ENCODE measurements around the gene ACTR5.
A peak's percentile ranks its signal among the peaks of the same experiment; 100 is the strongest.

Gene ACTR5

GRCh38 chr20:38728911-38729642, 19.2 kb upstream of the ACTR5 start:
- peak; percentile 69 for DNase-seq (ENCODE audit: low spot score)

DNA sequence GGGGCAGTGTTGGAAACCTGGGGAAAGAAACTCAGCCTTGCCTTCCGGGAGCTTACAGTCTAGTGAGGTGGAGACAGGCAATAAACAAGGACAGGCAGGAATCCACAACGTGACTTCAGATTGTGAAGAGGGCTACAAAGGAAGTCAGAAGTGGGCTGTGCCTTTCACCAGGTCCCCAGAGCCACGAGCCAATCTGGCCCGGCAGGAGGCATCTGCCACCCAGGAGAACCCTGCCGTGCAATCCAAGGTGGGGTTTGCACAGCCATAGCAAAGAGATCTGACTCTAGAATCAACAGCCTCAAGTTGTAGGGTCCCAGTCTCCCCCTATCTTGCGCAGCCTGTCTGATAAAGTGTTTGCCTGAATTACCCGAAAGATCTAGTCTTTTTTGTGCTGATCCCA, 18.5 kb upstream of the ACTR5 start:
- no peak for DNase-seq (ENCODE audit: low spot score)

- no peak for DNase-seq (ENCODE audit: low spot score)
Observed at GRCh38 chr20:38730167-38730988, 17.9 kb upstream of the ACTR5 start.

- peak; percentile 89 for DNase-seq (ENCODE audit: low spot score)
Observed at GRCh38 chr20:38730989-38731737, 17.1 kb upstream of the ACTR5 start.

GRCh38 chr20:38731738-38732113, 16.5 kb upstream of the ACTR5 start:
- no peak for DNase-seq (ENCODE audit: low spot score)

- DNase-seq (ENCODE audit: low spot score) = no peak
Observed at GRCh38 chr20:38732981-38733380, 15.3 kb upstream of the ACTR5 start.

DNA sequence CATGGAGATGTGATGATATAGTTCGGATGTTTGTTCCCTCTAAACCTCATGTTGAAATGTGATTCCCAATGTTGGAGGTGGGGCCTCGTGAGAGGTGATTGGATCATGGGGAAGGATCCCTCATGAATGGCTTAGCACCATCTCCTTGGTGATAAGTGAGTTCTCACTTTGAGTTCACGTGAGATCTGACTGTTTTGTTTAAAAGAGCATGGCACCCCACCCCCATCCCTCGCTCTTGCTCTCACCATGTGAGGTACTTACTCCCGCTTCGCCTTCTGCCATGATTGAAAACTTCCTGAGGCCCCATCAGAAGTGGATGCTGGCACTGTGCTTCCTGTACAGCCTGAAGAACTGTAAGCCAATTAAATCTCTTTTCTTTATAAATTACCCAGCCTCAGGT, 13.1 kb upstream of the ACTR5 start:
- DNase-seq (ENCODE audit: low spot score) = no peak

GRCh38 chr20:38737887-38738286, 10.4 kb upstream of the ACTR5 start:
- no peak for DNase-seq (ENCODE audit: low spot score)

- no peak for DNase-seq (ENCODE audit: low spot score)
Observed at GRCh38 chr20:38745757-38746156, 2.5 kb upstream of the ACTR5 start.

DNA sequence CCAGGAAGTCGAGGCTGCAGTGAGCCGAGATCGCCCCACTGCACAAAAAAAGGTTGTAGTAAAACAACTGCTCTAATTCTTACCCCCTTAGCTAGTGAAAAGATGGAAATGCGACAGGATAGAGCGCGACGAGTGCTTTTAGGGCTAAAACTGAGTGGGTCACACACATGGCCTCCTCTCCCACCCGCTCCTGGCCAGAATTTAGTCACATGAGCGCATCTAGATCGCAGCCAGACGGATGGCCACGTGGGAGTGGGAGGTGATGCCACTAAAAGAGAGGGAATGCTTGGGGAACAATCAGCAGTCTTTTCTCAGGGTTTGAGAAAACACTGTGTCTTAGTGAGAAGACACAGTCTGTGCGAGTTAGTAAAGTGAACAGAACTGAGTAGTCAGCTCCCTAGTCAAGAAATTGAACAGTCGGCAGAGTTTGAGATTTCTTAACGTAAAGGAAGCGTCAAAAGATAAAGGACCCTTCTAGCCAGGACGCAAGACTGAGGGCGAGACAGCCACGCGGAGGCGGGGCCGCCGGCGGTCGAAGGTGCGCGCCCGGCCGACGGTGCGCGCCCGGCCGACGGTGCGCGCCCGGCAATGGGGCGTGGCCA, 664 bp upstream of the ACTR5 start:
- DNase-seq (ENCODE audit: low spot score) = no peak

- DNase-seq (ENCODE audit: low spot score) = no peak
Observed at GRCh38 chr20:38748861-38749149, 545 bp downstream of the ACTR5 start.

DNA sequence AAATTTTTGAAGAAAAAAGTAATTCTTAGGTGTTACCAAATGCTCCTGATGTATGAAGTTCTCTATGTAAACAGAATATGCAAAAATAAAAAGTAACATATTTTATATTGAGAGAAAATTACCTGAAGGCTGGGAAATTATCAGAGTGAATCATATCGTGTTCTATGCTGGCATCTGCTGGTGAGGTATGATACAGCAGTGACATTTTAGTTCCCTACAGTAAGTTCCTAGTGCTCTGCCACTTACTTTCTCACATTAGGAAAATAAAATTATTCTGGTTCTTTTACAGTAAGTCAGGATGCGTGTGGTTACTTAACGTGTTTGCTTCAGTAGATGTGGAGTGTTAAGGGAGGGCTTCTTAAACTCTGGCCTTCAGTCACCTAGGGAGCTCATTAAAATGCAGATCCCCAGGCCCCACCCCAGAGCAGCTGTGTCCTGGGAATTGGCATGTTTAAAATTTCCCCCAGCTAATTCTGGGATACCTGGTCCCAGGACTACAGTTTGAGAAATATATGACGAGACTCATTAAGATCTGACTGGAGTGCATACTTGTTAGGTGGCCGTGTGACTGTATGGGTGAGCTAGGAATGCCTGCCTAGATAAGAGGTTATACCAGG, 3.2 kb downstream of the ACTR5 start:
- DNase-seq (ENCODE audit: low spot score) = no peak

DNA sequence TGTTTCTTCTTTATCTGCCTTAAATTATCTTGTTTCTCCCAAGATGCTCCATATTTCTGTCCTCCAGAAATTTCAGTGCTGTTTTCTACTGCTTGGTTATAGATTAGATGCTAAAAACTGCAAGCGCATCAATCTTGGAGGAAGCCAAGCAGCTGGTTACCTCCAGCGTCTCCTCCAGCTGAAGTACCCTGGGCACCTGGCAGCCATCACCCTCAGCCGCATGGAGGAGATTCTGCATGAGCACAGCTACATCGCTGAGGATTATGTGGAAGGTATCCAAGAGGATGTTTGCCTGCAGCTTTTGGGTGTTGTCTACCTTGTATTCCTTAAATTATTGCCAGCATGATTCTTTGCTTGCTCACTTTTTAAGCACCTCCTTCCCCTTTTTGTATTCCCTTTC, 3.8 kb downstream of the ACTR5 start:
- DNase-seq (ENCODE audit: low spot score) = no peak

DNA sequence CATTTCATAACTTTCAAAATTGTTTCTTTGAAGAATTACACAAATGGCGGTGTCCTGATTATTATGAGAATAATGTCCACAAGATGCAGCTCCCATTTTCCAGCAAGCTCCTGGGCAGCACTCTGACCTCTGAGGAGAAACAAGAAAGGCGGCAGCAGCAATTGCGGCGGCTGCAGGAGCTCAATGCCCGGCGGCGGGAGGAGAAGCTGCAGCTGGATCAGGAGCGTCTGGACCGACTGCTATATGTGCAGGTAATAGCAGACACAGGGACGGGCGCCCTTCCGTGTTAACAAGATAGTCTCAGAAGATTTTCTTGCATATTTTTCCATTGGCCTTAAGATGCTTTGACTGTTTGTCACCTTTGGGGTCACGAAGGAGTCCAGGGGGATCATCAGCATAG, 6.7 kb downstream of the ACTR5 start:
- no peak for DNase-seq (ENCODE audit: low spot score)

DNA sequence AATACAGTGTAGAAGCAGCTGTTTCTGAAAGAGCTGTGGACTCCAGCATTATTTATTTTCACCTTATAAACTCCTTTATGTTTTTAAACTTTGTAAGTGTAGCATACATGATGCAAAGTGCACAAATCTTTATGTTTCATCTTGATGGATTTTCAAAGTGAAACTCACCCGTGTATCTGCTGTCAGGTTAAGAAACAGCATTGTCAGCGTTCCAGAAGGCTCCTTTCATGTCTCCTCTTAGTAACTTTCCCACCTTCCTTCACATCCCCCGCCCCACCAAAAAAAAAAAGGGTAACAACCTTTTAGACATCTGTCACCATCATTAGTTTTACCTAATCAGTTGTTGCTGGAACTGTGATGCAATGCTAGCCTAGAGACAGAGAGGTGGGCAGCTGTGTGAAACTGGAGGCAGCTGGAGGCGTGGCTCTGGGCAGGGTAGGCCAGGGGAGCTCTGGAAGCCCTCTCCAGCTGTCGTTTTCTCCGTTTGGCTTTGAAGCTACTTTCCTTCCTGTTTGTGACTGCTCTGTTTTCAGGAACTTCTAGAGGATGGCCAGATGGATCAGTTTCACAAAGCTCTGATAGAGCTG, 7.2 kb downstream of the ACTR5 start:
- DNase-seq (ENCODE audit: low spot score) = no peak

DNA sequence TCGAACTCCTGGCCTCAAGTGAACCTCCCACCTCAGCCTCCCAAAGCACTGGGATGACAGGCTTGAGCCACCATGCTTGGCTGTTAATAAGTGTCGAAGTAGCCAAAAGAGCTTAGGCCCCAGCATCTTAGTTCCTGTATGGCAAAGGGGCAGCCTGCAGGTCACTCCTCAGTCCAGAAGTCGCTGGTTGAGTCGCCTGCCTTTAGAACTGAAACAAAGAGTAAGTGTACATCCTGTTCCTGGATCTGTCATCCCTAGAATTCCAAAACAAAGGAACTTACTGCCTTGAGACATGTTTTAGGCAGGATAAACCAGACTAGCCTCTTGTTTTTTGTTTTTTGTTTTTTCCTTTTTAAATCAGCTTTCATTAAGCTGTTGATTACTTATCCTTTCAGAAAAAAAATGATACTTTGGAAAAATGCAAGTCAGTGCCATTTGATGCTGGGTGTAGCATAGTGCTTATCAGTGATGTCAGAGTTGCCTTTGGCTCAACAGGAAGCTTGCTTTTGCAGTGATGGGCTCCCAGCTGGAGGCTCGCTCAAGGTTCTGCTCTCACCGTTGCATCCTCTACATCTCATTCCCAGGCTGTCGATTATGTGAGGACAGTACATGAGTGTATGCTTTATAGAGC, 9.0 kb downstream of the ACTR5 start:
- no peak for DNase-seq (ENCODE audit: low spot score)

DNA sequence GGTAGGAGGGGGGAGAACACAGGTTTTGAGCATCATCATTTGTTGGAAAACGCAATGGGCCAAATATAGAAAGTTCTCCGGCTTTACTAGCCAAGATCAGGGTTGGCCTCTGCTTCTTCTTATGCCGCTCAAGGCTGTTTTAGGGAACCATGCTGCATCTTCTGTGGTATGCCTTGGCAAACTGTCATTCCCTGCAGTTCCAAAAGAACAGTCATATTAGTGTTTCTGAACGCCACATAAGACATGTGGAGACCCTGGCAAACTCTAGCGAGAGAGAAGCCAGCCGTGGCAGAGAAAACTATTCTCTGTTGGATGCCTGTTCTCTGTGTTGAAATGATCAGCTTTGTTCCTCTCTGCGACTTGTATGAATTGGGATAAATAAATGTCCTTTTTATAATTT, 10.8 kb downstream of the ACTR5 start:
- no peak for DNase-seq (ENCODE audit: low spot score)

- DNase-seq (ENCODE audit: low spot score) = no peak
Observed at GRCh38 chr20:38760978-38761377, 12.7 kb downstream of the ACTR5 start.

DNA sequence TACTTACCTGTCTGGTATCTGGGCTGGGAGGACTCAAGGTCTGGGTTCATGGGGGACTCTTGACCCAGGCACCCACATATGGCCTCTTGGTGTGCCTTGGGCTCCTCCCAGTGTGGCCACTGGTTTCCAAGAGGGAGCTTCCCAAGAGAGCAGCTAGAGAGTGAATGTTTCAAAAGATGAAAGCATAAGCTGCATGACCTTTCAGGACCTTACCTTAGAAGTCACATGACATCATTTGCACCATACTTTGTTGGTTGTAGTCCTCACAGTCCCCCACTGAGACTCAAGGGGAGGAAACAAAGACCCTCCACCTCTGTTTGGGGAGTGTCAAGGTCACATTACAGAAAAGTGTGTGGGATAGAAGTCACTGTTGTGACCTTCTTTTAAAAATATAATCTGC, 13.9 kb downstream of the ACTR5 start:
- no peak for DNase-seq (ENCODE audit: low spot score)

DNA sequence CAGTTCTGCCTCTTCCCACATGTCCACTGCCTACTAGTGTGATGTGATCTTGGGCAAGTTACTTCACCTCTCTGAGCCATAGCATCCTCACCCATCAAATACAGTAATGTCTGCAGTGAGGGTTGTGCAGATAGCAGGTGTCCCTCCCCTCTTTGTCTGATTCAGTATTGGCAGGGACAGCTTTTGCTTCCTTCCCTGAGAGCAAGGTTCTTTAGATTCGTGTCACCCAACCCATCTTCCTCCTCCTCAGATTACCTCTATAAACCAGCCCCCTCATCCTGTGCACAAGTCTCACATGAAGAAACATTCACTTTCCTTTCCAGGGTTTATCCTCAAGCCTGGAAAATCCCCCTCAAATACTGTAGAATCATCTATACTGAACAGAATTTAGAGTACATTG, 15.4 kb downstream of the ACTR5 start:
- DNase-seq (ENCODE audit: low spot score) = no peak

DNA sequence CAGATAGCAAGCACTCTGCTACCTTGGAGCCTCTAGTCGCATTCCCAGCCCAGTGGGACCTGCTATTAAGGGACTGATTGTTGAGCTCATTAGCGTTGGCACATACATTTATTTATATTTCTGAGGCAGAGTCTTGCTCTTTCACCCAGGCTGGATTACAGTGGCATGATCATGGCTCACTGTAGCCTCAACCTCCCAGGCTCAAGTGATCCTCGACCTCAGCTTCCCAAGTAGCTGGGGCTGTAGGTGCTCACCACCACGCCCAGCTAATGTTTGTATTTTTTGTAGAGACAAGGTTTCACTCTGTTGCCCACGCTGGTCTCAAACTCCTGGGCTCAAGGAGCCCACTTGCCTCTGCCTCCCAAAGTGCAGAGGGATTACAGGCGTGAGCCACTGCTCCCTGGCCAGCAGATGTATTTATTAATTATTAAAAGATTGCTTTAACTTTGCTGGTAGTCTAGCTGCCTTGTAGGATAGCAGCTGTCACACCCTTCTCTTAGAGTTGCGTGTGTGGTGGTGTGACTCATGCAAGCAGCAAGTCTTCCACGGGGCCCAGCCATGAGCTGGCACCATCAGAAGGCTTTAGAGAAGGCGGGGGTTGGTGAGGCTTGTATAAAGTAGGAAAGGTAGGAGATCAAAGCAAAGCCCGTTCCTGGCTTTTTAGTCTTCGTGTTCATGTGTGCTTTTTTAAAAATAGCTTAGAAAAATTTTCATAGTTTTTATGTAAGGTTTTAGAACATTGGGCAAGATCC, 16.5 kb downstream of the ACTR5 start:
- no peak for DNase-seq (ENCODE audit: low spot score)

Measured in D341Med (cell line).